Epithelial cell of esophagus (primary cell): ENCODE data around the gene LASP1.

Experiments used
- DNase-seq: peaks from one replicate; pipeline ENCODE4 v3.0.0; 2010; ENCODE audit warnings: low read depth
- H3K4me3 ChIP-seq: 2 replicates; pipeline ENCODE4 v1.5.1; 2011; ENCODE audit warnings: mild to moderate bottlenecking, low read length, control low read depth
- TF ChIP-seq, protein P1 (sequence below): IDR thresholded peaks from 2 replicates; pipeline ENCODE4 v1.5.1; 2011; ENCODE audit warnings: low read depth, mild to moderate bottlenecking, low read length, control low read depth, inconsistent platforms; ENCODE audit not compliant: insufficient read depth; ENCODE audit errors: missing control alignments

The LASP1 gene

DNA sequence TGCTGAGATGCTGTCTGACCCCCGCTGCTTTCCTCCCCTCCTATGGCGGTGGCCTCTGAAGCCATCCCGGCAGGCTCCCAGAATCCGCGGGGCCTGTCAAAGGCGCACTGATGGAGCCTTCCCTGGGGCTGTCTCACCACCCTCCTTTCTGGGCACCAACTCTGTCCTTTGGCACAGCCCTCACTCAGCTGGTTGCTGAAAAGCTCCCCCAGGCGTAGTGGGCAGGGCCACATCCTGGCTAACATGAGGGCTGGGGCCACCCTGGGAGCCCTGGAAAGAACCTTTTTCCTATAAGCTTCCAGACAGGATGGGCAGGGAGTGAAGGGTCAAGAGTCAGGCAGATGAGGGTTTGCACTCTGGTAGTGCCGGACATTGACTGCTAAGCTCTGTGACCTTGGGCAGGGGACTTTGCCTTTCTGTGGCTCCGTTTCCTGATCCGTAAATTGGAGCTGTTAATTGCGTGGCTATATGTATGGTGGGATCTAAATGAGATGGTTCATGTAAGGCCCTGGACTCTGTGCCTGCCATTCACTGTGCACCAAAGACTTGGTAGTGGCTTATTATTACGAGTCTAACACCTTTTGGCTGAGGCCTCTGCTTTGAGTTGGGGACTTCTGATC, 27.9 kb downstream of the LASP1 start:
- TF ChIP-seq, protein P1, sequence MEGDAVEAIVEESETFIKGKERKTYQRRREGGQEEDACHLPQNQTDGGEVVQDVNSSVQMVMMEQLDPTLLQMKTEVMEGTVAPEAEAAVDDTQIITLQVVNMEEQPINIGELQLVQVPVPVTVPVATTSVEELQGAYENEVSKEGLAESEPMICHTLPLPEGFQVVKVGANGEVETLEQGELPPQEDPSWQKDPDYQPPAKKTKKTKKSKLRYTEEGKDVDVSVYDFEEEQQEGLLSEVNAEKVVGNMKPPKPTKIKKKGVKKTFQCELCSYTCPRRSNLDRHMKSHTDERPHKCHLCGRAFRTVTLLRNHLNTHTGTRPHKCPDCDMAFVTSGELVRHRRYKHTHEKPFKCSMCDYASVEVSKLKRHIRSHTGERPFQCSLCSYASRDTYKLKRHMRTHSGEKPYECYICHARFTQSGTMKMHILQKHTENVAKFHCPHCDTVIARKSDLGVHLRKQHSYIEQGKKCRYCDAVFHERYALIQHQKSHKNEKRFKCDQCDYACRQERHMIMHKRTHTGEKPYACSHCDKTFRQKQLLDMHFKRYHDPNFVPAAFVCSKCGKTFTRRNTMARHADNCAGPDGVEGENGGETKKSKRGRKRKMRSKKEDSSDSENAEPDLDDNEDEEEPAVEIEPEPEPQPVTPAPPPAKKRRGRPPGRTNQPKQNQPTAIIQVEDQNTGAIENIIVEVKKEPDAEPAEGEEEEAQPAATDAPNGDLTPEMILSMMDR: no peak
- no peak overlapping the region for H3K4me3 ChIP-seq
- no peak for DNase-seq

DNA sequence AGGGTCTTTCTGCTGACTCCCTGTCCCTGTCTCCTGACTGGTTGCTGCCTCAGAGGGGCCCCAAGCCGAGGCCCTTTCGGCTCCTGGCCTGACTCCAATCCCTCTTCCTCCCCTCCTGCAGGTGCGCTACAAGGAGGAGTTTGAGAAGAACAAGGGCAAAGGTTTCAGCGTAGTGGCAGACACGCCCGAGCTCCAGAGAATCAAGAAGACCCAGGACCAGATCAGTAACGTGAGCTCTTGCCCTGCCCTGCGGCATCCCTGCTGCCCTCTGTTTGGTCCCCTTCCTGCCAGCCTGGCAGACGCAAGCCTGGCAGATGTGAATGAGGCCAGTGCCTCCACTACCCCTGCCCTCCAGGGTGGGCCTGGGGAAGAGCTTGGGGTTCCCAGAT, 28.4 kb downstream of the LASP1 start:
- DNase-seq: no peak
- TF ChIP-seq, protein P1: no peak
- no peak overlapping the region for H3K4me3 ChIP-seq

DNA sequence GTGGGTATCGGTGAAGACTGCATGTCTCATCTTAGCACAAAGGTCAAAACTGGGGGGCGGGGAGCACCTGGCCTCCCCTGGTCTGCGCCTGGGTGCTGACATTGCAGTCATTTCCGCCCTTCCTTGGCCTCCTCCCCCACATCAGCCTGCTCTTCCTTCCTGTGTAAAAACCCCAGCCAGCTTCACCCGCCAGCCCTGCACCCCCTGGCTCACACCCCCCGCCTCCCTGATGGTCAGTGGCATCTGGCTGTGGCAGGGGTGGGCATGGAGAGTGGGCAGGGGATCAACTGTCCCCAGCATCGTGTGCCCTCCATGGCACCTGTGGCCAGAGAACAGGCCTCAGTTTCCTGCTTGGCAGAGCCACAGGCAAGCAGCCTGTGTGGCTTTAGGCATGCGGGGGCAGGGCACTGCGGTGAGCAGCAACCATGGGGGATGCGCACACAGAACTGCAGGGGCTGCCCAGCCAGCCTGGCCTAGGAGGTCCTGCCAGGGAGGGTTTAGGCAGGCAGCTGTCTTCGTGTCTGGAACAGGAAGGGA, 29.0 kb downstream of the LASP1 start:
- H3K4me3 ChIP-seq: no peak overlapping the region
- TF ChIP-seq, protein P1: no peak
- DNase-seq: no peak

DNA sequence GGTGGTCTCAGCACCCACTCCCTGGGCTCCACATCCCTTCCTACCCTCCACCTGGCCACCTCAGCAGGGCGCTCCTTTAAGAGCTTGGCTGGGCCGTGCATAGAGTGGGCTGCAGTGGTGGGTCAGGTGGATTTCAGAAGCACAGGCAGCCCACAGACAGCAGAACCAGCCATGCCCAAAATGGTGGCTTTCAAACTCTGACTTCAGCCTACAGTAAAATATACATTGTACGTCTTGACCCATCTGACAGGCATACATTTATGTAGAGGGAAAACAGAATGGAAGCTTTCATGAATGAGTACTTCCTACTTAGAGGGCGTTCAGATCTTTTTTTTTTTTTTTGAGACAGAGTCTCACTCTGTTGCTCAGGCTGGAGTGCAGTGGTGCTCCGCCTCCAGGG, 29.6 kb downstream of the LASP1 start:
- H3K4me3 ChIP-seq: no peak overlapping the region
- TF ChIP-seq, protein P1: no peak
- DNase-seq: no peak

DNA sequence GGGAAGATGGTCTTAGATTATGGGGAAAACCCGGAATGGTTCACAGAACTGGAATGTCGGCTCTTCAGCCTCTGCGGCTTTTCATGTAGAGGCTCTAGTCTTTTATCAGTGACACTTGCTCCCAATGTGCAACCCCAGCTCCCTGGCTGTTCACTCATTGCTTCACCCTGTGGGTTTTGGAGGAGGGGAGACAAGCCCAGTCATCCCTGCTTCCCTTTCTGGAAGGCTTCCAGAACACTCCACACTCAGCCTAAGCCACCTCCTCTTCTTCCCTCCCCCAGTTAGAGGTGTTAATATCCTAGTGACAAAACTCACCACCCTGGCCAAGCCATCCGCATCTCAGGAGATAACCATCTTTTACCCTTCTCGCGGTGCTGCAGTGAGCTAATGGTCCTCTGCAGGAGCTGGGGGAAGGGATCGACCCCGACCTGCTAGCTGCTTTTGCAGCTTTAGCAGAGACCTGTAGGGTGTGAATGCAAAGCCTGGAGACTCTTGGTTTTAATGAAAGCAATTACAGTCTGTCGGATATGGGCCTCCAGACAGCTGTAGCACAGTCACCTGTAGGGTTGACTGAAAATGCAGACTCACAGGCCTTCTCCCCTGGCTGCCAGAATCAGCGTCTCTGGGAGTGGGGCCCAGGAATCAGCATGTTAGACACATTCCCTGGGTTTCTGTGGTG, 31.3 kb downstream of the LASP1 start:
- DNase-seq: peak; percentile 94
- no peak overlapping the region for H3K4me3 ChIP-seq
- TF ChIP-seq, protein P1: no peak

DNA sequence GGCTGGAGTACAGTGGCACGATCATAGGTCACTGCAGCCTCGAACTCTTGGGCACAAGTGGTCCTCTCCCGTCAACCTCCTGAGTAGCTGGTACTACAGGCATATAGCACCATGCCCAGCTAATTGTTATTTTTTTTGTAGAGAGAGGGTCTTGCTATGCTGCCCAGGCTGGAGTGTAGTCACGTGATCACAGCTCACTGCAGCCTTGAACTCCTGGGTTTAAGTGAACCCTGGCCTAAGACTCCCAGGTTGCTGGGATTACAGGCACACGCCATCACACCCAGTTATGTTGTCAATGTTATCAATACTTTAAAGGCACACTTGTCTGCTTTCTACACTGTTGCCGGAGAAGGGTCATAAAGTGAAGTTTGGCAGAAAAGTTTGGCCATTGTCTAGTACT, 33.5 kb downstream of the LASP1 start:
- H3K4me3 ChIP-seq: no peak overlapping the region
- TF ChIP-seq, protein P1: no peak
- DNase-seq: no peak

DNA sequence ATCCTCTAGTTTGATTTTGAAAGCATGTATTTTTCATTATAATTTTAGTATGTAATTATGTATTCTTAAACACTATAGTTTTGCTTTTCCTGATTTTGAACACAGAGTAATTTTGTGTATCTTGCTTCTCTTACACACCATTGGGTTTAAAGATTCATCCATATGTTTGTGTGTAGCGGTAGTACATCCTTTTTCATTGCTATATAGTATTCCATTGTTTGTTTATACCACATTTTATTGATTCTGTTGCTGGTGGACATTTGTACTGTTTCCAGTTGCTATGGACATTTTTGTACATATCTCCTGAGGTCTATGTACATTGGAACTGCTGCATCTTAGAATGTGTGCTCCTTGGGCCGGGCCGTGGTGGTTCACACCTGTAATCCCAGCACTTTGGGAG, 35.0 kb downstream of the LASP1 start:
- H3K4me3 ChIP-seq: no peak overlapping the region
- TF ChIP-seq, protein P1: no peak
- DNase-seq: no peak
